BE2C (cell line): ENCODE results near the gene CATSPERD.

ENCODE experiments used
- DNase-seq: peaks from one replicate; pipeline ENCODE4 v3.0.0-alpha.2; 2020
- H3K27me3 ChIP-seq: fragments of 250-450 bp; sonication (Bioruptor Pico); 2 replicates; pipeline ENCODE4 v1.5.1; 2020; ENCODE audit warnings: mild to moderate bottlenecking
- H3K36me3 ChIP-seq: fragments of 250-450 bp; sonication (Bioruptor Pico); 2 replicates; pipeline ENCODE4 v1.5.1; 2020; ENCODE audit warnings: mild to moderate bottlenecking
- H3K4me1 ChIP-seq: fragments of 250-450 bp; sonication (Bioruptor Pico); 2 replicates; pipeline ENCODE4 v1.5.1; 2020
- H3K4me3 ChIP-seq: 2 replicates; pipeline ENCODE4 v1.5.1; 2011; ENCODE audit warnings: low read depth, low read length
- H3K9me3 ChIP-seq: fragments of 250-450 bp; sonication (Bioruptor Pico); 2 replicates; pipeline ENCODE4 v1.5.1; 2020
- CTCF ChIP-seq: IDR thresholded peaks from 2 replicates; pipeline ENCODE4 v1.5.1; 2012; ENCODE audit warnings: mild to moderate bottlenecking, low read depth, low read length

The CATSPERD gene

DNA sequence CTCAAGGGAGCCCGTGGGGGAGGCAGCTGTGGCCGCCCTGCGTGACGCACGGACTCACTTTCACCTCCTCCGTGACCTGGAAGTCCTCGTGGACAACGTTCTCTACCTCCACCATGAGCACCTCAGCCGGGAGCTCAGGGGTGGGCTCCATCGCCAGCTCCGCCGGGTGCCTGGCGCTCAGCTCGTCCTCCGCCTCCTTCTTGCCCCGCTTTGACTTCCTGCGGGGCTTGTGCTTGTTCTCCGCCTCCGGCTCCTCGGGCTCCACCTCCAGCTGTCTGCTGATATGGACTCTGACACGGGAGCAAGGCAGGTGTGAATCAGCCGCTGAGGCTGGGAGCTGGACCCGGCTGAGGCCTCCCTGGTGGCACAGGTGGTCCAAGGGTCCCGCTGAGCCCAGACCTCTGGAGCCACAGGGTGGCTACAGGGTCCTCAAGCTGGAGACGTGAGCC, 8.7 kb upstream of the CATSPERD start:
- no peaks in the 10 kb centered on the region for H3K27me3 ChIP-seq
- TF ChIP-seq CTCF = no peak
- no peaks in the 10 kb centered on the region for H3K9me3 ChIP-seq
- no peak for DNase-seq
- H3K4me3 ChIP-seq = no peak overlapping the region
- no peaks in the 10 kb centered on the region for H3K4me1 ChIP-seq
- peaks cover 76% of the 10 kb centered on the region for H3K36me3 ChIP-seq

DNA sequence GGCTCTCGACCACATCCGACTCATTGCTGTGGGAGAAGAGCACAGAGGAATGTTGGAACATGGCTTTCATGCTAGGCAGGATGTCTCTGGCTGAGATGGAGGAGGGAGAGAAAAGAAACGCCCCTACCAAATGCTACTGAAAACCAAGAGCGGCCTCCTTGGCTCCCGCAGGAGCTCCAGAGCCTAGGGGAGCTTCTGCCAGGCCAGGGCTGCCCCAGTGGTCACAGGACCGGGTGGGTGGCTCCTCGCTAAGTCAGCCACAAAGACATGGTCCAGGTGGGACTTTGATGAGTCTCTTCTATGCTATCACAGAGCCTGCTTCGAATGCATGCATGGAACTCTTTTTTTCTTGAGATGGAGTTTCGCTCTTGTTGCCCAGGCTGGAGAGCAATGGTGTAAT, 7.2 kb upstream of the CATSPERD start:
- no peaks in the 10 kb centered on the region for H3K9me3 ChIP-seq
- no peak for DNase-seq
- H3K36me3 ChIP-seq = peaks cover 75% of the 10 kb centered on the region
- H3K4me3 ChIP-seq = no peak overlapping the region
- H3K27me3 ChIP-seq = no peaks in the 10 kb centered on the region
- no peaks in the 10 kb centered on the region for H3K4me1 ChIP-seq
- TF ChIP-seq CTCF = no peak

DNA sequence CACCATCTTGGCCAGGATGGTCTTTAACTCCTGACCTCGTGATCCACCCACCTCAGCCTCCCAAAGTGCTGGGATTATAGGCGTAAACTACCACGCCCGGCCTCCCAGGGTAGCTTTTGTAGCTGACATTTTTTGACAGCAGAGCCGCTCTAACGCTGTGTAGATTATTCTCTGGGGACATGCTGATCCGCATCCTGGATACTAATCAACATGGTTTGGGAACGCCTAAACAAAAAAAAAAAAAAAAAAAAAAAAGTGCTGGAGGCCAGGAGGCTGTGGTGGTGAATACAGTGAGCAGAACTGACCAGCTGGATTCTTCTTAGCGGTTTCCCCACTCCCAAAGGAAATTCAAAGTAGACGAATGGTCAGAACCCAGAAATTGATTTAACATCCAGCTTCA, 5.6 kb upstream of the CATSPERD start:
- no peak overlapping the region for H3K4me3 ChIP-seq
- H3K4me1 ChIP-seq = no peaks in the 10 kb centered on the region
- no peak for TF ChIP-seq CTCF
- no peaks in the 10 kb centered on the region for H3K27me3 ChIP-seq
- H3K9me3 ChIP-seq = no peaks in the 10 kb centered on the region
- no peak for DNase-seq
- peaks cover 63% of the 10 kb centered on the region for H3K36me3 ChIP-seq

- Histone ChIP-seq H3K4me3 (peak overlapping the region; percentile 100), H3K4me1 (no peaks in the 10 kb centered on the region), H3K27me3 (no peaks in the 10 kb centered on the region), H3K36me3 (peaks cover 38% of the 10 kb centered on the region), H3K9me3 (no peaks in the 10 kb centered on the region)
- DNase-seq = no peak
- TF ChIP-seq CTCF = no peak
Measured at GRCh38 chr19:5717215-5717935, 3.1 kb upstream of the CATSPERD start.

DNA sequence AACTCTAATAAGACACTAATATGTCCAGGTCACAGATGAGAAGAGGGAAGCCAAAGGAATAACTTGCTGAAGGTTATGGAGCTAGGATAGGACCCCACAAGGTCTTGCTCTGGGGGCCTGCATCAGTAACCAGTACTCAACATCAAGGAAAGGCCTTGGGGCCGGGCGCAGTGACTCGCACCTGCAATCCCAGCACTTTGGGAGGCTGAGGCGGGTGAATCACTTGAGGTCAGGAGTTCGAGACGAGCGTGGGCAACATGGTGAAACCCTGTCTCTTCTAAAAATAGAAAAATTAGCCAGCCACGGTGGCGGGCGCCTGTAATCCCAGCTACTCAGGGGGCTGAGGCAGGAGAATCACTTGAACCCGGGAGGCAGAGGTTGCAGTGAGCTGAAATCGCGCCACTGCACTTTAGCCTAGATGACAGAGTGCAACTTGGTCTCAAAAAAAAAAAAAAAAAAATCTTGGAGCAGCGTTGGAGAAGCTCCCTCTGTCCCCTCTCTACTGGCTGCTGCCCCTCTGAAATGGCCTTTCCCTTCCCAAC, 2.3 kb upstream of the CATSPERD start:
- TF ChIP-seq CTCF = no peak

GRCh38 chr19:5718579-5719273, 1.7 kb upstream of the CATSPERD start:
- DNase-seq = no peak
- Histone ChIP-seq H3K36me3 (peaks cover 24% of the 10 kb centered on the region), H3K4me1 (no peaks in the 10 kb centered on the region), H3K9me3 (no peaks in the 10 kb centered on the region), H3K27me3 (no peaks in the 10 kb centered on the region), H3K4me3 (peak overlapping the region; percentile 100)
- TF ChIP-seq CTCF = no peak

More for the DNA sequence above, 2.3 kb upstream of the CATSPERD start:
- H3K9me3 ChIP-seq = no peaks in the 10 kb centered on the region
- peak overlapping the region; percentile 100 for H3K4me3 ChIP-seq
- no peaks in the 10 kb centered on the region for H3K27me3 ChIP-seq
- DNase-seq = no peak
- H3K4me1 ChIP-seq = no peaks in the 10 kb centered on the region
- H3K36me3 ChIP-seq = peaks cover 30% of the 10 kb centered on the region
